HEK293 (cell line): Measurements from ENCODE around the gene MAPKAP1.

Experiments used
- CTCF ChIA-PET: fragments of 350-600 bp; formaldehyde crosslinking; extraction: SDS; loops from one replicate; lab custom pipeline; 2021; ENCODE audit warnings: antibody characterized with exemption; lab: Yijun Ruan, JAX
- POLR2A ChIA-PET: fragments of 300-600 bp; formaldehyde crosslinking; extraction: SDS; loops from one replicate; lab custom pipeline; 2020; ENCODE audit warnings: antibody characterized with exemption, inconsistent platforms; lab: Yijun Ruan, JAX
- H3K27ac ChIP-seq: fragments of 200-500 bp; sonication (Bioruptor generic); 2 replicates; pipeline ENCODE4 v1.5.1; 2014; ENCODE audit warnings: low read depth, low read length, control low read depth, inconsistent platforms; ENCODE audit errors: extremely low read depth
- H3K36me3 ChIP-seq, 2 experiments: fragments of 200-500 bp in 1 of 2; sonication (Bioruptor generic) in 1 of 2; 1 replicate in 1 of 2; 2 replicates in 1 of 2; pipeline ENCODE4 v1.5.1; 2014 to 2017; ENCODE audit warnings: inconsistent platforms in 2 of 2, low read length in 2 of 2; ENCODE audit not compliant: control insufficient read depth in 2 of 2, insufficient read depth in 1 of 2
- H3K4me1 ChIP-seq: fragments of 200-500 bp; sonication (Bioruptor generic); 2 replicates; pipeline ENCODE4 v1.5.1; 2014; ENCODE audit warnings: mild to moderate bottlenecking, low read length, inconsistent platforms; ENCODE audit not compliant: control insufficient read depth, insufficient read depth
- H3K4me3 ChIP-seq: 2 replicates; pipeline ENCODE4 v1.5.1; 2011; ENCODE audit warnings: low read depth, mild to moderate bottlenecking, control low read depth, low read length, moderate library complexity
- H3K9me3 ChIP-seq: fragments of 200-500 bp; sonication (Bioruptor generic); 2 replicates; pipeline ENCODE4 v1.5.1; 2014; ENCODE audit warnings: low read depth, low read length, inconsistent platforms; ENCODE audit not compliant: control insufficient read depth, insufficient read depth
- HOXA7 ChIP-seq: sonication (generic); formaldehyde crosslinking; IDR thresholded peaks from 2 replicates; pipeline ENCODE4 v1.8.1; 2022; ENCODE audit warnings: missing genetic modification reagents, borderline replicate concordance
- KLF1 ChIP-seq: fragments of 450-650 bp; formaldehyde crosslinking; IDR thresholded peaks from 2 replicates; pipeline ENCODE4 v1.5.1; 2016; ENCODE audit warnings: missing biosample characterization, missing genetic modification characterization
- SALL2 ChIP-seq: fragments of 450-650 bp; formaldehyde crosslinking; IDR thresholded peaks from 2 replicates; pipeline ENCODE4 v1.5.0; 2017; ENCODE audit warnings: missing biosample characterization, mild to moderate bottlenecking, missing genetic modification characterization, borderline replicate concordance
- SCRT2 ChIP-seq: fragments of 450-650 bp; formaldehyde crosslinking; IDR thresholded peaks from 2 replicates; pipeline ENCODE4 v1.5.1; 2016; ENCODE audit warnings: missing biosample characterization, missing genetic modification characterization
- ZFP41 ChIP-seq: fragments of 450-650 bp; formaldehyde crosslinking; IDR thresholded peaks from 2 replicates; pipeline ENCODE4 v1.5.1; 2016; ENCODE audit warnings: missing biosample characterization, missing genetic modification characterization, borderline replicate concordance
- ZNF121 ChIP-seq: fragments of 450-650 bp; formaldehyde crosslinking; IDR thresholded peaks from 2 replicates; pipeline ENCODE4 v1.5.1; 2016; ENCODE audit warnings: missing biosample characterization, missing genetic modification characterization
- ZNF146 ChIP-seq: fragments of 450-650 bp; formaldehyde crosslinking; IDR thresholded peaks from 2 replicates; pipeline ENCODE4 v1.5.1; 2016; ENCODE audit warnings: missing biosample characterization, missing genetic modification characterization
- ZNF175 ChIP-seq: fragments of 450-650 bp; formaldehyde crosslinking; IDR thresholded peaks from 2 replicates; pipeline ENCODE4 v1.5.1; 2016; ENCODE audit warnings: missing biosample characterization, missing genetic modification characterization
- ZNF202 ChIP-seq: fragments of 450-650 bp; formaldehyde crosslinking; IDR thresholded peaks from 2 replicates; pipeline ENCODE4 v1.5.1; 2016; ENCODE audit warnings: missing biosample characterization, missing genetic modification characterization, borderline replicate concordance
- ZNF302 ChIP-seq: fragments of 450-650 bp; formaldehyde crosslinking; IDR thresholded peaks from 2 replicates; pipeline ENCODE4 v1.5.1; 2016; ENCODE audit warnings: missing biosample characterization, missing genetic modification characterization, low read depth
- ZNF335 ChIP-seq: fragments of 450-650 bp; formaldehyde crosslinking; conservative IDR thresholded peaks from 2 replicates; pipeline ENCODE4 v1.5.1; 2016; ENCODE audit warnings: missing biosample characterization, missing genetic modification characterization
- ZNF391 ChIP-seq: fragments of 450-650 bp; formaldehyde crosslinking; IDR thresholded peaks from 2 replicates; pipeline ENCODE4 v1.5.1; 2016; ENCODE audit warnings: low read depth, missing biosample characterization, missing genetic modification characterization, borderline replicate concordance
- ZNF404 ChIP-seq: fragments of 450-650 bp; formaldehyde crosslinking; IDR thresholded peaks from 2 replicates; pipeline ENCODE4 v1.5.1; 2017; ENCODE audit warnings: missing biosample characterization, missing genetic modification characterization
- ZNF488 ChIP-seq: fragments of 450-650 bp; formaldehyde crosslinking; IDR thresholded peaks from 2 replicates; pipeline ENCODE4 v1.5.1; 2016; ENCODE audit warnings: missing biosample characterization, missing genetic modification characterization
- ZNF501 ChIP-seq: fragments of 450-650 bp; formaldehyde crosslinking; IDR thresholded peaks from 2 replicates; pipeline ENCODE4 v1.5.1; 2016; ENCODE audit warnings: missing biosample characterization, missing genetic modification characterization
- ZNF529 ChIP-seq: fragments of 450-650 bp; formaldehyde crosslinking; IDR thresholded peaks from 2 replicates; pipeline ENCODE4 v1.5.1; 2017; ENCODE audit warnings: missing genetic modification characterization, missing biosample characterization; ENCODE audit not compliant: insufficient replicate concordance
- ZNF571 ChIP-seq: fragments of 450-650 bp; formaldehyde crosslinking; IDR thresholded peaks from 2 replicates; pipeline ENCODE4 v1.5.0; 2017; ENCODE audit warnings: missing biosample characterization, missing genetic modification characterization
- ZNF623 ChIP-seq: fragments of 450-650 bp; formaldehyde crosslinking; IDR thresholded peaks from 2 replicates; pipeline ENCODE4 v1.5.1; 2016; ENCODE audit warnings: missing biosample characterization, missing genetic modification characterization
- ZNF626 ChIP-seq: fragments of 450-650 bp; sonication (Bioruptor Pico); formaldehyde crosslinking; IDR thresholded peaks from 2 replicates; pipeline ENCODE4 v1.5.1; 2018; ENCODE audit warnings: missing biosample characterization, missing genetic modification characterization, inconsistent platforms
- ZNF670 ChIP-seq: fragments of 450-650 bp; formaldehyde crosslinking; IDR thresholded peaks from 2 replicates; pipeline ENCODE4 v1.5.1; 2016; ENCODE audit warnings: missing biosample characterization, missing genetic modification characterization, low read depth
- ZNF76 ChIP-seq: fragments of 450-650 bp; formaldehyde crosslinking; IDR thresholded peaks from 2 replicates; pipeline ENCODE4; 2016; ENCODE audit warnings: low read depth, missing biosample characterization, missing genetic modification characterization, borderline replicate concordance
- ZNF777 ChIP-seq: fragments of 450-650 bp; formaldehyde crosslinking; IDR thresholded peaks from 2 replicates; pipeline ENCODE4 v1.5.1; 2017; ENCODE audit warnings: missing biosample characterization, missing genetic modification characterization, borderline replicate concordance
- ZNF843 ChIP-seq: fragments of 450-650 bp; formaldehyde crosslinking; IDR thresholded peaks from 2 replicates; pipeline ENCODE4 v1.5.1; 2016; ENCODE audit warnings: missing biosample characterization, missing genetic modification characterization
- TF ChIP-seq, protein P1 (sequence below): fragments of 450-650 bp; formaldehyde crosslinking; IDR thresholded peaks from 2 replicates; pipeline ENCODE4 v1.5.1; 2016; ENCODE audit warnings: missing biosample characterization, missing genetic modification characterization
- TF ChIP-seq, protein P2 (sequence below): fragments of 450-650 bp; formaldehyde crosslinking; IDR thresholded peaks from 2 replicates; pipeline ENCODE4 v1.5.1; 2016; ENCODE audit warnings: missing biosample characterization, missing genetic modification characterization

The MAPKAP1 gene

GRCh38 chr9:125525921-125526631 lies 180.9 kb downstream of the MAPKAP1 start (continued):
- TF ChIP-seq ZNF175 (tag by site-specific recombination) = no peak
- no peak for TF ChIP-seq KLF1
- no peak for TF ChIP-seq ZNF146 (tag by site-specific recombination)
- TF ChIP-seq ZNF488 = no peak
- no peak for TF ChIP-seq ZNF571
- TF ChIP-seq ZNF76 (tag by site-specific recombination) = no peak
- no peak for TF ChIP-seq ZNF843 (tag by site-specific recombination)
- TF ChIP-seq ZNF391 (tag by site-specific recombination) = no peak
- no peak for TF ChIP-seq ZNF202
- TF ChIP-seq ZNF623 (tag by site-specific recombination) = no peak
- no peak for TF ChIP-seq ZNF121
- no peak for TF ChIP-seq HOXA7 (CRISPR knock-in tag)
- no peak for TF ChIP-seq ZNF404 (tag by site-specific recombination)
- TF ChIP-seq, protein P1, sequence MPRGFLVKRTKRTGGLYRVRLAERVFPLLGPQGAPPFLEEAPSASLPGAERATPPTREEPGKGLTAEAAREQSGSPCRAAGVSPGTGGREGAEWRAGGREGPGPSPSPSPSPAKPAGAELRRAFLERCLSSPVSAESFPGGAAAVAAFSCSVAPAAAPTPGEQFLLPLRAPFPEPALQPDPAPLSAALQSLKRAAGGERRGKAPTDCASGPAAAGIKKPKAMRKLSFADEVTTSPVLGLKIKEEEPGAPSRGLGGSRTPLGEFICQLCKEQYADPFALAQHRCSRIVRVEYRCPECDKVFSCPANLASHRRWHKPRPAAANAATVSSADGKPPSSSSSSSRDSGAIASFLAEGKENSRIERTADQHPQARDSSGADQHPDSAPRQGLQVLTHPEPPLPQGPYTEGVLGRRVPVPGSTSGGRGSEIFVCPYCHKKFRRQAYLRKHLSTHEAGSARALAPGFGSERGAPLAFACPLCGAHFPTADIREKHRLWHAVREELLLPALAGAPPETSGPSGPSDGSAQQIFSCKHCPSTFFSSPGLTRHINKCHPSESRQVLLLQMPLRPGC (tag by site-specific recombination) = no peak

DNA sequence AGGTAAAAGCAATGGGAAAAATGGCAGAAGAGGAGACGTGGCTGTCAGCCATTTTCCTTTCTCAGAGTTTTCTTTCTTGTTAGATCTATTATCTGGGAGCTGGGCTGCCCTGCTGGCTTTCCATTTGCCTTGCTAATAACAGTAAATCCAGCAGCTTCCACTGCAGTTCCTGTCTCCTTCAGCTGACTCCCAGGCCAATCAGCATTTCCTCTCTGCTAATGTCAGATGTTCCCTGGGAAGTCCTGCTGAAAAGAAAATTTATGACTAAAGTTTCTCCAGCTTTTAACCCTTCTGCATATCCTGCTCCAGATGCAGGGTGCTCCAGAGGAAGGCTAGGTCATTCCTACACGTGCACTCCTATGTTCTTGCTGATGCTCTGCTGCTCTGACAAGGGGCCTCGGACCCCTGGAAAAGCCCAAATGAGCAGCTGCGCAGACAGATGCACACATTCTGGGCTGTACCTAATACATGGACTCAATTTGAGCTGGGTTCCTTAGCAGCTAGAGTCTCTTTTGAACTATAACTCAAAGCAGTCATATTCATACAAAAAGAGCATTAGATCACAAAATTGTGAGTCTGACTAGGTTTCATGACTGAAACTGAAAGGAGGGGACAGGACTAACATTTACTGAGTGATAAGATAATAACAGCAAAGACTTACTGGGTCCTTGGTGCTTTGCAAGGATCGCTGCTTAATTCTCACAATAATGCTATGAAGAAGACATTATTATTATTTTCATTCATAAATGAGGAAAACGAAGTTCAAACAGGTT lies 182.2 kb downstream of the MAPKAP1 start:
- Histone ChIP-seq H3K9me3 (no peaks in the 10 kb centered on the region), H3K27ac (no peak overlapping the region)
- TF ChIP-seq ZNF626 (tag by site-specific recombination) (no peak), ZNF302 (tag by site-specific recombination) (no peak), ZNF777 (tag by site-specific recombination) (no peak), ZNF501 (tag by site-specific recombination) (no peak), SALL2 (tag by site-specific recombination) (no peak), ZNF529 (tag by site-specific recombination) (no peak), SCRT2 (tag by site-specific recombination) (no peak), ZNF335 (tag by site-specific recombination) (no peak), ZFP41 (tag by site-specific recombination) (no peak), ZNF670 (no peak)
- TF ChIP-seq, protein P2, sequence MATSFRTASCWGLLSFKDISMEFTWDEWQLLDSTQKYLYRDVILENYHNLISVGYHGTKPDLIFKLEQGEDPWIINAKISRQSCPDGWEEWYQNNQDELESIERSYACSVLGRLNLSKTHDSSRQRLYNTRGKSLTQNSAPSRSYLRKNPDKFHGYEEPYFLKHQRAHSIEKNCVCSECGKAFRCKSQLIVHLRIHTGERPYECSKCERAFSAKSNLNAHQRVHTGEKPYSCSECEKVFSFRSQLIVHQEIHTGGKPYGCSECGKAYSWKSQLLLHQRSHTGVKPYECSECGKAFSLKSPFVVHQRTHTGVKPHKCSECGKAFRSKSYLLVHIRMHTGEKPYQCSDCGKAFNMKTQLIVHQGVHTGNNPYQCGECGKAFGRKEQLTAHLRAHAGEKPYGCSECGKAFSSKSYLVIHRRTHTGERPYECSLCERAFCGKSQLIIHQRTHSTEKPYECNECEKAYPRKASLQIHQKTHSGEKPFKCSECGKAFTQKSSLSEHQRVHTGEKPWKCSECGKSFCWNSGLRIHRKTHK = no peak
- TF ChIP-seq, all 188 proteins: peak for 0
- ChIA-PET CTCF (interaction anchor here (0.7 to 1.2 kb wide), 4 partner anchors 8 to 585 kb away, joined by 3 read pairs; no protein-coding TSS in a partner anchor), POLR2A (no interaction called here)
- H3K4me1 ChIP-seq = no peaks in the 10 kb centered on the region
- no peak overlapping the region for H3K4me3 ChIP-seq
- peaks cover 0 to 4% of the 10 kb centered on the region in 2 experiments; a peak in 1 of 3 replicates for H3K36me3 ChIP-seq
